Suprapubic skin (tissue), 4 donors: ENCODE measurements around the gene FAM3A.

Experiments
- EP300 ChIP-seq: sonication (generic); formaldehyde crosslinking; IDR thresholded peaks from one replicate; pipeline ENCODE4 v1.6.1; 2017; ENCODE audit warnings: antibody characterized with exemption
- POLR2A ChIP-seq, 2 donors: fragments of 450-650 bp; IDR thresholded peaks; one replicate each; pipeline ENCODE4 v1.6.1; 2017; ENCODE audit warnings: antibody characterized with exemption in 2 of 2, mild to moderate bottlenecking in 2 of 2, moderate library complexity in 2 of 2
- POLR2AphosphoS5 ChIP-seq, 3 donors: sonication (generic); formaldehyde crosslinking; IDR thresholded peaks; one replicate each; pipeline ENCODE4 v1.6.1; 2017; ENCODE audit warnings: antibody characterized with exemption in 3 of 3
- TF ChIP-seq, protein P1 (sequence below), 2 donors: fragments of 200-600 bp in 1 of 2; fragments of 450-650 bp in 1 of 2; sonication (generic) in 1 of 2; IDR thresholded peaks; one replicate each; pipeline ENCODE4 v1.5.1; 2016 to 2019; ENCODE audit warnings: antibody characterized with exemption in 2 of 2, mild to moderate bottlenecking in 1 of 2, moderate library complexity in 1 of 2

DNA sequence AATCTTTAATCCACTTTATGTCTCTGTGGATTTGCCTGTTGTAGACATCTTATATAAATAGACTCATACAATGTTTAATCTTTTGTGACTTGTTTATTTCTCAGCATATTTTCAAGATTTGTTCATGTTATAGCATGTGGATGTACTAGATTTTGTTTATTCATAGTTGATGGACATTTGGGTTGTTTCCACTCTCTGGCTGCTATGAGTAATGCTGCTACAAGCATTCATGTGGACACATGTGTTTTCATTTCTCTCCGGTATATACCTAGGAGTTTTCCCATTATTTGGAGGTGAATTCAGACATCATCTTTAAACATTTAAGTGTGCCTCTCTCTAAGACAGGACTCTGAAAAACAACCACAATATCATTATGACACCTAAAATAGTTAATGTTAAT is 33.7 kb upstream of the FAM3A start:
- TF ChIP-seq, protein P1, sequence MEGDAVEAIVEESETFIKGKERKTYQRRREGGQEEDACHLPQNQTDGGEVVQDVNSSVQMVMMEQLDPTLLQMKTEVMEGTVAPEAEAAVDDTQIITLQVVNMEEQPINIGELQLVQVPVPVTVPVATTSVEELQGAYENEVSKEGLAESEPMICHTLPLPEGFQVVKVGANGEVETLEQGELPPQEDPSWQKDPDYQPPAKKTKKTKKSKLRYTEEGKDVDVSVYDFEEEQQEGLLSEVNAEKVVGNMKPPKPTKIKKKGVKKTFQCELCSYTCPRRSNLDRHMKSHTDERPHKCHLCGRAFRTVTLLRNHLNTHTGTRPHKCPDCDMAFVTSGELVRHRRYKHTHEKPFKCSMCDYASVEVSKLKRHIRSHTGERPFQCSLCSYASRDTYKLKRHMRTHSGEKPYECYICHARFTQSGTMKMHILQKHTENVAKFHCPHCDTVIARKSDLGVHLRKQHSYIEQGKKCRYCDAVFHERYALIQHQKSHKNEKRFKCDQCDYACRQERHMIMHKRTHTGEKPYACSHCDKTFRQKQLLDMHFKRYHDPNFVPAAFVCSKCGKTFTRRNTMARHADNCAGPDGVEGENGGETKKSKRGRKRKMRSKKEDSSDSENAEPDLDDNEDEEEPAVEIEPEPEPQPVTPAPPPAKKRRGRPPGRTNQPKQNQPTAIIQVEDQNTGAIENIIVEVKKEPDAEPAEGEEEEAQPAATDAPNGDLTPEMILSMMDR (IDR thresholded peaks at IDR 0.05) = no peak
- no peak for TF ChIP-seq EP300
- TF ChIP-seq POLR2A (IDR thresholded peaks at IDR 0.05) = no peak
- no peak for TF ChIP-seq POLR2AphosphoS5 (IDR thresholded peaks at IDR 0.05)
